Tibial nerve (tissue), 4 donors: ENCODE measurements around the gene ROBO1. TPM values are rescaled to one million over a fixed set of nuclear protein-coding genes. Genes with fewer than 3 reads are reported as not detected.

Source experiments
- DNase-seq, 2 donors: peaks; one replicate each; pipeline ENCODE4 v3.0.0-alpha.2; 2019; ENCODE audit warnings: low spot score in 2 of 2
- H3K27ac ChIP-seq, 4 donors: fragments of 200-600 bp; sonication (generic) in 3 of 4; one replicate each; pipeline ENCODE4 v1.5.1; 2017 to 2019; ENCODE audit warnings: mild to moderate bottlenecking in 1 of 4
- H3K27me3 ChIP-seq, 2 donors: fragments of 200-600 bp; sonication (generic) in 1 of 2; one replicate each; pipeline versions ENCODE4 v1.5.1 to v1.6.0; 2017 to 2019
- H3K36me3 ChIP-seq, 3 donors: fragments of 200-600 bp; sonication (generic); one replicate each; pipeline ENCODE4 v1.5.1; 2018 to 2019
- H3K4me1 ChIP-seq, 4 donors: fragments of 200-600 bp; sonication (generic) in 3 of 4; one replicate each; pipeline ENCODE4 v1.5.1; 2017 to 2019
- H3K4me3 ChIP-seq, 4 donors: fragments of 200-600 bp; sonication (generic) in 3 of 4; one replicate each; pipeline ENCODE4 v1.5.1; 2017 to 2019; ENCODE audit warnings: mild to moderate bottlenecking in 1 of 4, moderate library complexity in 1 of 4
- H3K9me3 ChIP-seq, 4 donors: fragments of 200-600 bp; sonication (generic) in 3 of 4; one replicate each; pipeline ENCODE4 v1.5.1; 2017 to 2019
- CTCF ChIP-seq, 5 experiments: fragments of 200-600 bp in 3 of 5; fragments of 450-650 bp in 2 of 5; sonication (generic) in 3 of 5; IDR thresholded peaks; one replicate each; pipeline ENCODE4 v1.5.1; 2016 to 2019; ENCODE audit warnings: antibody characterized with exemption in 5 of 5, mild to moderate bottlenecking in 3 of 5, moderate library complexity in 2 of 5
- EP300 ChIP-seq, 2 donors: sonication (generic); formaldehyde crosslinking; IDR thresholded peaks; one replicate each; pipeline ENCODE4 v1.6.1; 2017; ENCODE audit warnings: antibody characterized with exemption in 2 of 2, mild to moderate bottlenecking in 1 of 2
- POLR2A ChIP-seq, 2 donors: fragments of 450-650 bp; IDR thresholded peaks; one replicate each; pipeline ENCODE4 v1.6.1; 2017; ENCODE audit warnings: antibody characterized with exemption in 2 of 2, mild to moderate bottlenecking in 2 of 2, moderate library complexity in 2 of 2
- WGBS, 2 donors: methylation state at CpG; one replicate each; pipeline ENCODE4 v1.1.5; 2018; 5-methylcytosine and 5-hydroxymethylcytosine counted together
- small RNA-seq: library from RNA; depleted of rRNA; stranded (forward); fragments of <200 nt; gene quantifications from one replicate; pipeline ENCODE3, GENCODE V24; 2016
- total RNA-seq, 4 donors: library from RNA; depleted of rRNA; stranded (reverse); fragments of >200 nt; gene quantifications; one replicate each; pipeline ENCODE4 v1.1.0, GENCODE V29; 2016

The ROBO1 gene
- total RNA-seq, 4 donors from 2014 or later, result 12.6 to 27.8 (median 23.1) TPM

GRCh38 chr3:78569804-78570203, 1198.0 kb downstream of the ROBO1 start:
- no peak for DNase-seq
- H3K27ac ChIP-seq, result no peak overlapping the region
- no peak for TF ChIP-seq POLR2A (IDR thresholded peaks at IDR 0.05)
- TF ChIP-seq CTCF (IDR thresholded peaks at IDR 0.05), result no peak
- TF ChIP-seq EP300 (IDR thresholded peaks at IDR 0.05), result no peak
- H3K9me3 ChIP-seq, result no peaks in the 10 kb centered on the region
- H3K27me3 ChIP-seq, result no peaks in the 10 kb centered on the region
- H3K36me3 ChIP-seq, result no peaks in the 10 kb centered on the region
- H3K4me1 ChIP-seq, result no peaks in the 10 kb centered on the region
- 53 to 55% methylated on average over 6 of the region's 6 CpGs for WGBS, 2 donors
- H3K4me3 ChIP-seq, result no peak overlapping the region

- DNase-seq, result no peak
- 86 to 89% methylated on average over 1 of the region's 1 CpG for WGBS, 2 donors
- no peaks in the 10 kb centered on the region for H3K36me3 ChIP-seq
- no peak overlapping the region for H3K4me3 ChIP-seq
- H3K4me1 ChIP-seq, result no peaks in the 10 kb centered on the region
- no peaks in the 10 kb centered on the region for H3K9me3 ChIP-seq
- TF ChIP-seq POLR2A (IDR thresholded peaks at IDR 0.05) (no peak), CTCF (IDR thresholded peaks at IDR 0.05) (no peak), EP300 (IDR thresholded peaks at IDR 0.05) (no peak)
- H3K27ac ChIP-seq, result no peak overlapping the region
- no peaks in the 10 kb centered on the region for H3K27me3 ChIP-seq
These were observed 1202.1 kb downstream of the ROBO1 start for GRCh38 chr3:78565712-78566111.

GRCh38 chr3:78562328-78562727, 1205.5 kb downstream of the ROBO1 start:
- Histone ChIP-seq H3K27me3 (no peaks in the 10 kb centered on the region), H3K4me3 (no peak overlapping the region), H3K36me3 (no peaks in the 10 kb centered on the region), H3K27ac (no peak overlapping the region), H3K9me3 (no peaks in the 10 kb centered on the region), H3K4me1 (no peaks in the 10 kb centered on the region)
- no peak for DNase-seq
- TF ChIP-seq EP300 (IDR thresholded peaks at IDR 0.05) (no peak), CTCF (IDR thresholded peaks at IDR 0.05) (no peak), POLR2A (IDR thresholded peaks at IDR 0.05) (no peak)
- 30 to 35% methylated on average over 1 of the region's 1 CpG for WGBS, 2 donors

Small RNA genes lying within 50 kb of the gene (small RNA-seq; reads per million reads assigned to genes)
- not detected for gene MIR3923
- not detected for gene RN7SL751P
